Stomach (tissue), 9 donors: Measurements from ENCODE around the gene HLA-E. TPM values are rescaled to one million over a fixed set of nuclear protein-coding genes. Genes with fewer than 3 reads are reported as not detected.
A peak's percentile ranks its signal among the peaks of the same experiment; 100 is the strongest.
"Not testable (repeated sequence)": the region's sequence is repeated elsewhere in the genome, so short reads cannot be mapped to it uniquely, and the experiment has no call there.

Experiments
- DNase-seq, 2 donors: peaks; one replicate each; pipeline versions ENCODE4 v3.0.0 to v3.0.0-alpha.2; 2013 to 2019
- H3K27ac ChIP-seq, 5 donors: fragments of 200-600 bp in 4 of 5; sonication (generic) in 4 of 5; one replicate each; pipeline ENCODE4 v1.5.1; 2013 to 2019; ENCODE audit warnings: mild to moderate bottlenecking in 1 of 5, moderate library complexity in 1 of 5
- H3K27me3 ChIP-seq, 3 donors: fragments of 200-600 bp; sonication (generic); one replicate each; pipeline ENCODE4 v1.5.1; 2017 to 2019; ENCODE audit warnings: mixed run types in 1 of 3
- H3K36me3 ChIP-seq, 4 donors: fragments of 200-600 bp; sonication (generic); 1 replicate in 3 of 4; 2 replicates in 1 of 4; pipeline ENCODE4 v1.5.1; 2016 to 2019
- H3K4me1 ChIP-seq, 4 donors: fragments of 200-600 bp; sonication (generic); one replicate each; pipeline ENCODE4 v1.5.1; 2016 to 2019
- H3K4me3 ChIP-seq, 4 donors: fragments of 200-600 bp; sonication (generic) in 3 of 4; one replicate each; pipeline ENCODE4 v1.5.1; 2016 to 2019; ENCODE audit warnings: mild to moderate bottlenecking in 1 of 4
- H3K9me3 ChIP-seq, 4 donors: fragments of 200-600 bp; sonication (generic); one replicate each; pipeline ENCODE4 v1.5.1; 2016 to 2019
- EP300 ChIP-seq: sonication (generic); formaldehyde crosslinking; IDR thresholded peaks from one replicate; pipeline ENCODE4 v1.6.1; 2017; ENCODE audit warnings: antibody characterized with exemption
- POLR2A ChIP-seq, 4 donors: fragments of 450-650 bp; IDR thresholded peaks; one replicate each; pipeline ENCODE4 v1.6.1; 2016; ENCODE audit warnings: antibody characterized with exemption in 4 of 4, control low read depth in 2 of 4, mild to moderate bottlenecking in 1 of 4, moderate library complexity in 1 of 4
- POLR2AphosphoS5 ChIP-seq, 3 donors: sonication (generic); formaldehyde crosslinking; IDR thresholded peaks; one replicate each; pipeline ENCODE4 v1.6.1; 2016; ENCODE audit warnings: antibody characterized with exemption in 3 of 3
- WGBS, 5 donors: extraction: QIAGEN DNeasy Blood & Tissue Kit in 3 of 5; methylation state at CpG; one replicate each; pipeline versions ENCODE4 v1.1.5 to v1.1.7; 2013 to 2018; 5-methylcytosine and 5-hydroxymethylcytosine counted together
- intact Hi-C: fragments of 100-400 bp; cut with DNase I; formaldehyde crosslinking; loops from one replicate; pipeline ENCODE4 v1.15.1; 2023; ENCODE audit warnings: low total_unique reads
- polyA plus RNA-seq, 3 donors: library from polyadenylated mRNA; stranded (reverse); fragments of 200-250 nt; gene quantifications; one replicate each; pipeline ENCODE4 v1.2.3, GENCODE V29; 2013
- total RNA-seq, 5 donors: library from RNA; depleted of rRNA; stranded (reverse); fragments of >200 nt; gene quantifications; one replicate each; pipeline versions ENCODE4 v1.1.0 to v1.2.3, GENCODE V29; 2014 to 2016
- TF ChIP-seq, protein P1 (sequence below), 7 experiments: fragments of 450-650 bp in 4 of 7; fragments of 200-600 bp in 3 of 7; sonication (generic) in 3 of 7; IDR thresholded peaks; one replicate each; pipeline ENCODE4 v1.5.1; 2016 to 2019; ENCODE audit warnings: antibody characterized with exemption in 7 of 7, control low read depth in 2 of 7, mild to moderate bottlenecking in 1 of 7
- donor health status: healthy with polysubstance abuse.
- donor health status: Bipolar disorder and iron deficiency.
- donor health status: healthy.

The HLA-E gene
- total and polyA plus RNA-seq, 8 donors: 120 to 566 (median 245) TPM

DNA sequence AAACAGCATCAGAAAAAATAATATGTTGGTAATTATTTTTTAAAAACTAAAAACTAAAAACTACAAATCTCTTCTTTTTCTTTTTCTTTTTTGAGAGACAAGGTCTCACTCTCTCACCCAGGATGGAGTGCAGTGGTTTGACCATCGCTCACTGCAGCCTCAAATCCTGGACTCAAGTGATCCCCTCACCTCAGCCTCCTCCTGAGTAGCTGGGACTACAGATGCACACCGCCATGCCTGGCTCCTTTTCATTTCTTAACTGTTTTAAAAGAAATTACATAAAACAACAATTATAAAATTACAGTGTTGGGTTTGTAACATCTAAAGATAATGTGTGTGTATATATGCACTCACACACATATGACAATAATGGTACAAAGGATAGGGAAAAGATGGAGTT lies 24.1 kb downstream of the HLA-E start:
- no peaks in the 10 kb centered on the region for H3K9me3 ChIP-seq

DNA sequence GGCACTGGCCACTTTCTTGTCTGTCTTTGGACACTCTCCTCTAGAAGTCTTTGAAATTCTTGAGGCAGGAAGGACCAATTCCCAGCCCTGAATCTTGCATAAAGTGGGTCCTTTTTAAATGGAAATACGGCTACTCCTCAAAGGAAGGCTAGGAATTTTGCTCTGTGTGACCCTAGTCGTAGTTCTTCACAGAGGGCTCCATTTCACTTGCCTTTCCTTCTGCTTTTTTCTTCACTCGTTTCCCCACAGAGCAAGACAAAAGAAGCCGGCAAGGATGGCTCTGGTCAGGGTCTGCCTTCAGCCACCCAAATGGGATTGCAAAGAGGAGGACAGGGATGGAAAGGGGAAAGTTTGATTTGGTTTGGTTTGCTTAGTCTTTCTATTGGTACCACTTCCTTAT lies 25.8 kb downstream of the HLA-E start:
- H3K27me3 ChIP-seq: no peaks in the 10 kb centered on the region
- peaks cover 0 to 23% (median 11%) of the 10 kb centered on the region in 4 donors for H3K4me1 ChIP-seq
- H3K36me3 ChIP-seq: no peaks in the 10 kb centered on the region
- no peaks in the 10 kb centered on the region for H3K9me3 ChIP-seq
- no peak overlapping the region for H3K4me3 ChIP-seq
- TF ChIP-seq, protein P1, sequence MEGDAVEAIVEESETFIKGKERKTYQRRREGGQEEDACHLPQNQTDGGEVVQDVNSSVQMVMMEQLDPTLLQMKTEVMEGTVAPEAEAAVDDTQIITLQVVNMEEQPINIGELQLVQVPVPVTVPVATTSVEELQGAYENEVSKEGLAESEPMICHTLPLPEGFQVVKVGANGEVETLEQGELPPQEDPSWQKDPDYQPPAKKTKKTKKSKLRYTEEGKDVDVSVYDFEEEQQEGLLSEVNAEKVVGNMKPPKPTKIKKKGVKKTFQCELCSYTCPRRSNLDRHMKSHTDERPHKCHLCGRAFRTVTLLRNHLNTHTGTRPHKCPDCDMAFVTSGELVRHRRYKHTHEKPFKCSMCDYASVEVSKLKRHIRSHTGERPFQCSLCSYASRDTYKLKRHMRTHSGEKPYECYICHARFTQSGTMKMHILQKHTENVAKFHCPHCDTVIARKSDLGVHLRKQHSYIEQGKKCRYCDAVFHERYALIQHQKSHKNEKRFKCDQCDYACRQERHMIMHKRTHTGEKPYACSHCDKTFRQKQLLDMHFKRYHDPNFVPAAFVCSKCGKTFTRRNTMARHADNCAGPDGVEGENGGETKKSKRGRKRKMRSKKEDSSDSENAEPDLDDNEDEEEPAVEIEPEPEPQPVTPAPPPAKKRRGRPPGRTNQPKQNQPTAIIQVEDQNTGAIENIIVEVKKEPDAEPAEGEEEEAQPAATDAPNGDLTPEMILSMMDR (IDR thresholded peaks at IDR 0.05): no peak
- no peak for TF ChIP-seq POLR2A (IDR thresholded peaks at IDR 0.05)
- TF ChIP-seq POLR2AphosphoS5 (IDR thresholded peaks at IDR 0.05): no peak
- TF ChIP-seq EP300: no peak
- intact Hi-C loops: no loop called here
- H3K27ac ChIP-seq: peak overlapping the region; percentile 28 to 95 (median 89)
- DNase-seq: no peak
- 31 to 48% (median 47%) methylated on average over 4 of the region's 4 CpGs for WGBS, 5 donors

More for the DNA sequence above, 24.1 kb downstream of the HLA-E start:
- intact Hi-C loops: no loop called here
- Histone ChIP-seq H3K27ac (no peak overlapping the region), H3K36me3 (no peaks in the 10 kb centered on the region), H3K4me1 (peaks cover 0 to 30% (median 11%) of the 10 kb centered on the region in 4 donors), H3K27me3 (no peaks in the 10 kb centered on the region), H3K4me3 (no peak overlapping the region)
- TF ChIP-seq POLR2A (IDR thresholded peaks at IDR 0.05) (no peak), EP300 (no peak), POLR2AphosphoS5 (IDR thresholded peaks at IDR 0.05) (no peak)
- TF ChIP-seq, protein P1 (IDR thresholded peaks at IDR 0.05): no peak
- 93 to 99% (median 94%) methylated on average over 2 of the region's 2 CpGs for WGBS, 5 donors
- no peak for DNase-seq

DNA sequence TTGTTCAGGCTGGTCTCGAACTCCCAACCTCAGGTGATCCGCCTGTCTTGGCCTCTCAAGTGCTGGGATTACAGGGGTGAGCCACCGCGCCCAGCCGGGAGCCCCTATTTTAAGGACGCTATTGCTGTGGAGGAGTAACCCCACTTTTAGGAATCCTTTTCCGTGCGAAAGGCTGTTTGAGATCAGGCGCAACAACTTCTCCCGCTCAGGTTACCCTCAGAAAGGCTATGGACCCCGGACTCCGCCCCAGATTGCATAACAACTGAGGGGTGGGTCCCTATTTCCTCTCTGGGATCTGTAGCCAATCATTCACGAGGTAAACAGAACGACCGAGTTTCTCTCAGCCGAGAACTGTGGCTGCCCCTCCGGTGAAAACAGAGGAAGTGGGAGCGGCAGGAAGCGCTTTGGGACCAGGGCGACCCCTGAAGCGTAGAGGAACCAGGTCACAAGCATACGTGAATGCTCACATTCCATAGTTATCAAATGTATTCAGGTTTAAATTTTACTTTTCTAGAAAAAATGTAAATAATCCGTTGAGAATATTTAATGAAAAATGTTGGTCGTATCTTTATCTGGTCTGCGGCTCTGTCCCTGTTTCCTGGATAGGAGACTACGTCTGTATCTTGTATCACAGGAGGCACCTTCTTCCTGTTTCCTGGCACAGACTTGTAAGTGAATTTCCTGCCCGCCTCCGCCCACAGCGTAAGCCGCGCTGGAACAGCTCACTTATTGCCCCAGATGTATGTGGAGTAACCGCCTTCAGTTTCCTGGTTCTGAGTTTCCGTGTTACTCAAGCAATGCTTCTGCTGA lies 26.8 kb downstream of the HLA-E start:
- 1 to 4% (median 2%) methylated on average over 24 to 33 of the region's 33 CpGs for WGBS, 5 donors
- Histone ChIP-seq H3K36me3 (no peaks in the 10 kb centered on the region), H3K27ac (peak overlapping the region; percentile 86 to 95 (median 89)), H3K9me3 (no peaks in the 10 kb centered on the region), H3K27me3 (no peaks in the 10 kb centered on the region), H3K4me1 (peaks cover 0 to 22% (median 11%) of the 10 kb centered on the region in 4 donors), H3K4me3 (peak overlapping the region; percentile 18 to 46 (median 43))
- TF ChIP-seq POLR2A (IDR thresholded peaks at IDR 0.05): peak in 2 of 4 donors; percentile 25 to 58
- TF ChIP-seq EP300: peak; percentile 3
- peak; percentile 69 to 85 (median 80) for TF ChIP-seq POLR2AphosphoS5 (IDR thresholded peaks at IDR 0.05)
- TF ChIP-seq, protein P1 (IDR thresholded peaks at IDR 0.05): no peak
- peak; percentile 91 to 96 for DNase-seq
- intact Hi-C loops: no loop called here

DNA sequence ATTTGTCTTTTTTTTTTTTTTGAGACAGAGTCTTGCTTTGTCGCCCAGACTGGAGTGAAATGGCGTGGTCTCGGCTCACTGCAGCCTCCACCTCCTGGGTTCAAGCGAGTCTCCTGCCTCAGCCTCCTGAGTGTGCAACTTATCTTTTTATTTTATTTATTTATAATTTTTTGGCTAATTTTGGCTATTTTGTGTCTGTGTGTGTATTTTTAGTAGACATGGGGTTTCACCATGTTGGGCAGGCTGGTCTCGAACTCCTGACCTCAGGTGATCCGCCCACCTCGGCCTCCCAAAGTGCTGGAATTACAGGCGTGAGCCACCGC lies 27.4 kb downstream of the HLA-E start:
- Histone ChIP-seq H3K4me1 (peaks cover 0 to 23% (median 11%) of the 10 kb centered on the region in 4 donors), H3K27ac (peak overlapping the region; percentile 86 to 95 (median 89)), H3K4me3 (peak overlapping the region; percentile 18 to 46 (median 43))
- H3K36me3 ChIP-seq, intact Hi-C loops, DNase-seq, H3K9me3 ChIP-seq, H3K27me3 ChIP-seq: not testable (repeated sequence)
- 49 to 60% (median 51%) methylated on average over 9 of the region's 9 CpGs for WGBS, 5 donors

DNA sequence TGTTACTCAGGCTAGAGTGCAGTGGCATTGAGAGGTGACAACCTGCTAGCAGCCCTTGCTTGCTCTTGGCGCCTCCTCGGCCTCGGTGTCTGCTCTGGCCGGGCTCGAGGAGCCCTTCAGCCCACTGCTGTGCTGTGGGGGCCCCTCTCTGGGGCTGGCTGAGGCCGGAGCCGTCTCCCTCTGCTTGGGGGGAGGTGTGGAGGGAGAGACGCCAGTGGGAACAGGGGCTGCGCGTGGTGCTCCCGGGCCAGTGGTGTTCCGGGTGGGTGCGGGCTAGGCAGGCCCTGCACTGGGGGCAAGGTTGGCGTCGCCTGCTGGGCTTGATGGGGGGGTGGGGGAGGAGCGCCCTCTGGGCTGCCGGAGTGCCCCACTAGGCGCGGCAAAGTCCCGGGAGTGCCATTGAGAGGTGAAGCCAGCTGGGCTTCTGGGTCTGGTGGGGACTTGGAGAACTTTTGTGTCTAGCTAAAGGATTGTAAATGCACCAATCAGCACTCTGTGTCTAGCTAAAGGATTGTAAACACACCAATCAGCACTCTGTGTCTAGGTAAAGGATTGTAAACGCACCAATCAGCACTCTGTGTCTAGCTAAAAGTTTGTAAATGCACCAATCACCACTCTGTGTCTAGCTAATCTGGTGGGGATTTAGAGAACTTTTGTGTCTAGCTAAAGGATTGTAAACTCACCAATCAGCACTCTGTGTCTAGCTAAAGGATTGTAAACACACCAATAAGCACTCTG lies 28.6 kb downstream of the HLA-E start:
- H3K4me1 ChIP-seq: peaks cover 0 to 23% (median 11%) of the 10 kb centered on the region in 4 donors
- WGBS, 5 donors: 88 to 98% (median 91%) methylated on average over 19 to 21 of the region's 21 CpGs
- DNase-seq, H3K36me3 ChIP-seq, H3K9me3 ChIP-seq, intact Hi-C loops, H3K27me3 ChIP-seq, H3K4me3 ChIP-seq: not testable (repeated sequence)
- H3K27ac ChIP-seq: peak overlapping the region in 3 of 5 donors; percentile 89 to 95 (median 91)

DNA sequence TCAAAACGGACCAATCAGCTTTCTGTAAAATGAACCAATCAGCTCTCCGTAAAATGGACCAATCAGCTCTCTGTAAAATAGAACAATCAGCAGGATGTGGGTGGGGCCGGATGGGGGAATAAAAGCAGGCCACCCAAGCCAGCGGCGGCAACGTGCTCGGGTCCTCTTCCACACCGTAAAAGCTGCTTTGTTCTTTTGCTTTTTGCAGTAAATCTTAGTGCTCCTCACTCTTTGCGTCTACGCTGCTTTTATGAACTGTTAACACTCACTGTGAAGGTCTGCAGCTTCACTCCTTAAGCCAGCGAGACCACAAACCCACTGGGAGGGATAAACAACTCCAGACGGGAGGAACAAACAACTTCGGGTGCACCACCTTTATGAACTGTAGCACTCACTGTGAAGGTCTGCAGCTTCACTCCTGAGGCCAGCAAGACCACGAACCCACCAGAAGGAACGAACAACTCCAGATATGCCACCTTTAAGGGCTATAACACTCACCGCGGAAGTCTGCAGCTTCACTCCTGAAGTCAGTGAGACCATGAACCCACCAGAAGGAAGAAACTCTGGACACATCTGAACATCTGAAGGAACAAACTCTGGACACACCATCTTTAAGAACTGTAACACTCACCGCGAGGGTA lies 29.3 kb downstream of the HLA-E start:
- H3K27me3 ChIP-seq, H3K9me3 ChIP-seq, intact Hi-C loops, H3K36me3 ChIP-seq, H3K4me3 ChIP-seq, DNase-seq, H3K27ac ChIP-seq: not testable (repeated sequence)
- 72 to 88% (median 78%) methylated on average over 19 of the region's 19 CpGs for WGBS, 5 donors
- peaks cover 0 to 23% (median 11%) of the 10 kb centered on the region in 4 donors for H3K4me1 ChIP-seq
